K562 (cell line): ENCODE measurements around the gene CCR5AS.

Experiments used
- ATF3 ChIP-seq, 2 experiments: fragments of 450-650 bp in 1 of 2; sonication (generic) in 1 of 2; formaldehyde crosslinking in 1 of 2; IDR thresholded peaks in 1 of 2; conservative IDR thresholded peaks in 1 of 2; 2 replicates each; pipeline versions ENCODE4 v1.6.1 to v1.8.1; 2016 to 2023; ENCODE audit warnings: mild to moderate bottlenecking in 2 of 2, moderate library complexity in 2 of 2, inconsistent platforms in 1 of 2, missing genetic modification reagents in 1 of 2
- BRCA1 ChIP-seq, 2 experiments: fragments of 450-650 bp in 1 of 2; sonication (generic) in 1 of 2; formaldehyde crosslinking in 1 of 2; IDR thresholded peaks; 2 replicates each; pipeline versions ENCODE4 v1.5.0 to v1.6.1; 2017 to 2020; ENCODE audit warnings: mild to moderate bottlenecking in 1 of 2, missing genetic modification reagents in 1 of 2
- HMBOX1 ChIP-seq: sonication (generic); IDR thresholded peaks from 2 replicates; pipeline ENCODE4 v1.6.1; 2016
- NONO ChIP-seq, 2 experiments: fragments of 200-400 bp in 1 of 2; fragments of 450-650 bp in 1 of 2; formaldehyde crosslinking in 1 of 2; IDR thresholded peaks; 2 replicates each; pipeline ENCODE4 v1.6.1; 2017; ENCODE audit warnings: low read depth in 2 of 2, mild to moderate bottlenecking in 2 of 2, moderate library complexity in 2 of 2, low read length in 1 of 2
- TBP ChIP-seq: optimal IDR thresholded peaks from 2 replicates; pipeline ENCODE3; 2011; ENCODE audit warnings: low read depth, low read length, improper control_type of control experiment
- TOE1 ChIP-seq, 2 experiments: fragments of 450-650 bp in 1 of 2; sonication (generic) in 1 of 2; formaldehyde crosslinking in 1 of 2; IDR thresholded peaks; 2 replicates each; pipeline versions ENCODE4 v1.7.1 to v1.8.0; 2016 to 2022; ENCODE audit warnings: borderline replicate concordance in 2 of 2, mild to moderate bottlenecking in 2 of 2, antibody characterized with exemption in 1 of 2, inconsistent platforms in 1 of 2, low read depth in 1 of 2, missing genetic modification reagents in 1 of 2, moderate library complexity in 1 of 2
- ZKSCAN1 ChIP-seq: fragments of 150-350 bp; IDR thresholded peaks from 2 replicates; pipeline ENCODE4 v1.6.1; 2016; ENCODE audit warnings: low read depth, low read length
- ZKSCAN3 ChIP-seq: fragments of 250-450 bp; sonication (Bioruptor Pico); IDR thresholded peaks from 2 replicates; pipeline ENCODE4 v1.4.0; 2020
- ZNF274 ChIP-seq: IDR thresholded peaks from 2 replicates; pipeline ENCODE4 v1.6.1; 2011; ENCODE audit warnings: low read depth, mild to moderate bottlenecking, low read length, moderate library complexity, borderline replicate concordance
- ZNF395 ChIP-seq: fragments of 200-800 bp; sonication (Bioruptor generic); IDR thresholded peaks from 2 replicates; pipeline ENCODE4 v1.6.1; 2017; ENCODE audit warnings: missing genetic modification characterization, missing compliant biosample characterization
- ZZZ3 ChIP-seq: fragments of 450-650 bp; IDR thresholded peaks from 2 replicates; pipeline ENCODE4 v1.6.1; 2016; ENCODE audit warnings: antibody characterized with exemption, mild to moderate bottlenecking, moderate library complexity

The CCR5AS gene

GRCh38 chr3:46393554-46394434 lies 13.1 kb downstream of the CCR5AS start (continued):
- TF ChIP-seq ZNF395 (CRISPR knock-in tag) = peak; percentile 33; the same call in 1 of the 2 replicates
- TF ChIP-seq TBP = no peak
- TF ChIP-seq HMBOX1 = no peak
- TF ChIP-seq ZNF274 = no peak
- peak; percentile 70 for TF ChIP-seq ATF3 (IDR thresholded peaks at IDR 0.05)
- TF ChIP-seq ATF3 (CRISPR knock-in tag; conservative IDR thresholded peaks at IDR 0.05) = no peak
- TF ChIP-seq NONO (IDR thresholded peaks at IDR 0.05; ENCODE audit: low read depth in 2 of 2, low read length in 1 of 2) = no peak
- TF ChIP-seq ZKSCAN1 = no peak
- TF ChIP-seq TOE1 (IDR thresholded peaks at IDR 0.05; ENCODE audit: borderline replicate concordance) = 0 out of 2 replicates have a peak, but pooled peaks have one; percentile 22
- no peak for TF ChIP-seq TOE1 (CRISPR knock-in tag; IDR thresholded peaks at IDR 0.05; ENCODE audit: borderline replicate concordance, low read depth)
- TF ChIP-seq ZZZ3 = no peak
- no peak for TF ChIP-seq BRCA1 (IDR thresholded peaks at IDR 0.05)
- no peak for TF ChIP-seq BRCA1 (CRISPR knock-in tag; IDR thresholded peaks at IDR 0.05)
- TF ChIP-seq ZKSCAN3 = no peak
